Keratinocyte (primary cell): ENCODE results near the gene C1orf167. TPM values are rescaled to one million over a fixed set of nuclear protein-coding genes. Genes with fewer than 3 reads are reported as not detected.
A peak's percentile ranks its signal among the peaks of the same experiment; 100 is the strongest.

ENCODE experiments used
- DNase-seq: peaks from one replicate; pipeline ENCODE4 v3.0.0-alpha.2; 2011; ENCODE audit warnings: low read depth, missing footprints, low spot score
- FAIRE-seq: peaks from 2 replicates; lab custom pipeline; 2011; peaks lifted over from hg19 to GRCh38; lab: Jason Lieb, UNC
- H2AFZ ChIP-seq: 2 replicates; pipeline ENCODE4 v1.6.0; 2012; ENCODE audit warnings: low read length, control low read depth, inconsistent platforms; ENCODE audit not compliant: control insufficient read depth
- H3K27ac ChIP-seq: 2 replicates; pipeline ENCODE4 v1.5.1; 2011; ENCODE audit warnings: low read length; ENCODE audit not compliant: control insufficient read depth, insufficient read depth
- H3K27me3 ChIP-seq: 3 replicates; pipeline ENCODE4 v1.6.0; 2011; ENCODE audit warnings: low read length; ENCODE audit not compliant: control insufficient read depth, insufficient read depth; ENCODE audit errors: extremely low read depth
- H3K36me3 ChIP-seq, 2 experiments: 2 replicates in 1 of 2; 3 replicates in 1 of 2; pipeline ENCODE4 v1.5.1; 2011; ENCODE audit warnings: low read length in 2 of 2, mild to moderate bottlenecking in 1 of 2; ENCODE audit not compliant: control insufficient read depth in 2 of 2, insufficient read depth in 2 of 2; ENCODE audit errors: extremely low read depth in 1 of 2
- H3K4me1 ChIP-seq: 3 replicates; pipeline ENCODE4 v1.5.1; 2011; ENCODE audit warnings: low read length; ENCODE audit not compliant: control insufficient read depth, insufficient read depth; ENCODE audit errors: extremely low read depth
- H3K4me2 ChIP-seq: 3 replicates; pipeline ENCODE4 v1.6.0; 2011; ENCODE audit warnings: low read depth, low read length; ENCODE audit not compliant: control insufficient read depth, insufficient read depth; ENCODE audit errors: extremely low read depth
- H3K4me3 ChIP-seq, 3 experiments: fragments of 200-600 bp in 1 of 3; sonication (generic) in 1 of 3; 2 replicates in 2 of 3; 3 replicates in 1 of 3; pipeline ENCODE4 v1.5.1; 2011 to 2016; ENCODE audit warnings: low read length in 3 of 3, mild to moderate bottlenecking in 3 of 3, control low read depth in 2 of 3, inconsistent platforms in 1 of 3, low read depth in 1 of 3, mixed read lengths in 1 of 3, mixed run types in 1 of 3, moderate library complexity in 1 of 3; ENCODE audit not compliant: control insufficient read depth in 2 of 3, insufficient read depth in 2 of 3; ENCODE audit errors: extremely low read depth in 1 of 3
- H3K79me2 ChIP-seq: 2 replicates; pipeline ENCODE4 v1.6.0; 2012; ENCODE audit warnings: low read length; ENCODE audit not compliant: control insufficient read depth, insufficient read depth
- H3K9ac ChIP-seq: 3 replicates; pipeline ENCODE4 v1.6.0; 2011; ENCODE audit warnings: low read length; ENCODE audit not compliant: control insufficient read depth, insufficient read depth; ENCODE audit errors: extremely low read depth
- H3K9me1 ChIP-seq: 3 replicates; pipeline ENCODE4 v1.6.0; 2011; ENCODE audit warnings: low read length; ENCODE audit not compliant: control insufficient read depth, insufficient read depth; ENCODE audit errors: extremely low read depth
- H3K9me3 ChIP-seq: 2 replicates; pipeline ENCODE4 v1.5.1; 2012; ENCODE audit warnings: low read depth, low read length; ENCODE audit not compliant: control insufficient read depth
- H4K20me1 ChIP-seq: 3 replicates; pipeline ENCODE4 v1.6.0; 2011; ENCODE audit warnings: low read length; ENCODE audit not compliant: control insufficient read depth, insufficient read depth; ENCODE audit errors: extremely low read depth
- CTCF ChIP-seq, 3 experiments: IDR thresholded peaks in 1 of 3; conservative IDR thresholded peaks in 1 of 3; optimal IDR thresholded peaks in 1 of 3; 2 replicates in 2 of 3; 3 replicates in 1 of 3; pipeline versions ENCODE3 to v1.5.1; 2011; ENCODE audit warnings: low read length in 3 of 3, mild to moderate bottlenecking in 3 of 3, moderate library complexity in 2 of 3, control low read depth in 1 of 3, inconsistent platforms in 1 of 3; ENCODE audit not compliant: insufficient read depth in 2 of 3; ENCODE audit errors: extremely low read depth in 1 of 3
- EZH2 ChIP-seq: IDR thresholded peaks from one replicate; pipeline ENCODE4 v1.6.1; 2012; ENCODE audit warnings: inconsistent platforms, mild to moderate bottlenecking, low read length, moderate library complexity
- dilution Hi-C: fragments of 300-500 bp; cut with MboI; formaldehyde crosslinking; loops from one replicate; pipeline ENCODE4 v1.7.0; 2020; ENCODE audit warnings: low sequenced_read_pairs; ENCODE audit not compliant: extremely low pct_ligation_motif_present
- polyA plus RNA-seq, 5 experiments: library from polyadenylated mRNA; depleted of rRNA in 3 of 5; stranded (reverse) in 3 of 5; stranded (forward) in 1 of 5; unstranded in 1 of 5; fragments of >200 nt; gene quantifications; 1 replicate in 1 of 5; 2 replicates in 3 of 5; 3 replicates in 1 of 5; pipeline versions ENCODE4 v1.2.1 to v1.2.3, GENCODE V29; 2011 to 2012; ENCODE audit warnings: missing spikeins in 2 of 5, low read depth in 1 of 5, low replicate concordance in 1 of 5

The C1orf167 gene
- polyA plus RNA-seq, 1 donor (not counting 4 experiments of a cell fraction or from before 2014, with no cell fraction given): not detected

- dilution Hi-C loops: no loop called here
- TF ChIP-seq EZH2: no peak
- TF ChIP-seq CTCF (optimal IDR thresholded peaks at IDR 0.05 in 1 of 3, IDR thresholded peaks at IDR 0.05 in 1 of 3, conservative IDR thresholded peaks at IDR 0.05 in 1 of 3; ENCODE audit: extremely low read depth in 1 of 3, insufficient read depth in 2 of 3, low read length in 3 of 3): peak; percentile 57 to 92 (median 79)
- Histone ChIP-seq H3K27ac (no peak overlapping the region), H2AFZ (no peak overlapping the region), H3K9me1 (no peaks in the 10 kb centered on the region), H3K4me2 (no peak overlapping the region), H3K36me3 (no peaks in the 10 kb centered on the region), H3K79me2 (no peaks in the 10 kb centered on the region), H4K20me1 (no peaks in the 10 kb centered on the region), H3K4me1 (peaks cover 21% of the 10 kb centered on the region), H3K27me3 (no peaks in the 10 kb centered on the region), H3K4me3 (no peak overlapping the region), H3K9ac (no peak overlapping the region), H3K9me3 (no peaks in the 10 kb centered on the region)
- DNase-seq: no peak
- no peak for FAIRE-seq
Measured at GRCh38 chr1:11784993-11785769, 23.2 kb downstream of the C1orf167 start.

GRCh38 chr1:11786168-11786567 is 24.2 kb downstream of the C1orf167 start:
- Histone ChIP-seq H3K9me1 (no peaks in the 10 kb centered on the region), H3K27ac (no peak overlapping the region), H3K79me2 (no peaks in the 10 kb centered on the region), H3K4me2 (no peak overlapping the region), H2AFZ (no peak overlapping the region), H3K36me3 (no peaks in the 10 kb centered on the region), H4K20me1 (no peaks in the 10 kb centered on the region), H3K4me1 (peaks cover 26% of the 10 kb centered on the region), H3K9ac (no peak overlapping the region), H3K4me3 (no peak overlapping the region), H3K9me3 (no peaks in the 10 kb centered on the region), H3K27me3 (no peaks in the 10 kb centered on the region)
- FAIRE-seq: no peak
- dilution Hi-C loops: no loop called here
- no peak for DNase-seq
- TF ChIP-seq EZH2 (no peak), CTCF (optimal IDR thresholded peaks at IDR 0.05 in 1 of 3, IDR thresholded peaks at IDR 0.05 in 1 of 3, conservative IDR thresholded peaks at IDR 0.05 in 1 of 3; ENCODE audit: extremely low read depth in 1 of 3, insufficient read depth in 2 of 3, low read length in 3 of 3) (no peak)
